HFFc6 (cell line): ENCODE measurements around the gene NPAS2. TPM values are rescaled to one million over a fixed set of nuclear protein-coding genes. Genes with fewer than 3 reads are reported as not detected.

Source experiments
- DNase-seq: peaks from one replicate; pipeline ENCODE4 v3.0.0-alpha.2; 2018
- H3K27ac Mint-ChIP-seq: 2 replicates; pipeline ENCODE4 v1.8.0; 2020; ENCODE audit warnings: mild to moderate bottlenecking, mixed read lengths
- H3K27me3 Mint-ChIP-seq: 2 replicates; pipeline ENCODE4 v1.8.0; 2021; ENCODE audit warnings: mild to moderate bottlenecking, moderate library complexity, mixed read lengths; ENCODE audit not compliant: insufficient read depth
- H3K36me3 Mint-ChIP-seq: 2 replicates; pipeline ENCODE4 v1.8.0; 2021; ENCODE audit warnings: low read depth, mixed read lengths
- H3K4me1 Mint-ChIP-seq: 2 replicates; pipeline ENCODE4 v1.8.0; 2020; ENCODE audit warnings: low read depth, mixed read lengths
- H3K4me3 Mint-ChIP-seq: 2 replicates; pipeline ENCODE4 v1.8.0; 2020; ENCODE audit warnings: mild to moderate bottlenecking, moderate library complexity, mixed read lengths
- H3K9me3 Mint-ChIP-seq: 2 replicates; pipeline ENCODE4 v1.8.0; 2020; ENCODE audit warnings: mild to moderate bottlenecking, mixed read lengths
- total RNA-seq, 6 experiments: library from RNA; stranded (reverse); fragmentation: NEBNext Ultra II Directional; extraction: Animal tissue kit (Norgen Biotek cat#: 25700); gene quantifications; 2 replicates in 1 of 6; 3 replicates in 5 of 6; pipeline ENCODE4 v1.2.3, GENCODE V29; 2021
- TF ChIP-seq, protein P1 (sequence below): fragments of 200-600 bp; sonication (generic); IDR thresholded peaks from 2 replicates; pipeline ENCODE4 v1.5.0; 2021; ENCODE audit warnings: antibody characterized with exemption, mild to moderate bottlenecking

The NPAS2 gene
- total RNA-seq, 6 experiments from 2014 or later, result 8.8 to 14.7 (median 9.3) TPM

DNA sequence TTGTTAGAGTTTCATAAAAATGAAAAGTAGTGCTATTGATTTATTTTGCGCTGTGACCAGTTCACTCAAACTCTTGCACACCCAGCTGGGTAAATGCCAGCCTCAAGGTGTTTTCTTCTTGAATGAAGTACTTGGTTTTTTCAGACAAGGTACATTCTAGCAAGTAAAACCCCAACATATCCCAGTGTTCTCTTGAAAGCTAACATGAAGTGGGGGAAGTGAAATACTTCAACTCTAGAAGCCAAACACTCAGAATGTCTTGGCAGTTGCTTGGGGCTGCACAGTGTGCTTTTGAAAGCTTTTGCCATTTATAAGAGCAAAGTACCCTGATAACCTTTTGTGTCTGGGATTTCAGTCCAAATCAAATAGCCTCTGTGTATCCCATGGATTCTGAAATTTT, 13.4 kb downstream of the NPAS2 start:
- Mint-ChIP-seq H3K27me3 (peaks cover 6% of the 10 kb centered on the region), H3K27ac (no peak overlapping the region), H3K36me3 (peaks cover 17% of the 10 kb centered on the region), H3K9me3 (peaks cover 7% of the 10 kb centered on the region), H3K4me1 (peaks cover 23% of the 10 kb centered on the region), H3K4me3 (no peak overlapping the region)
- TF ChIP-seq, protein P1, sequence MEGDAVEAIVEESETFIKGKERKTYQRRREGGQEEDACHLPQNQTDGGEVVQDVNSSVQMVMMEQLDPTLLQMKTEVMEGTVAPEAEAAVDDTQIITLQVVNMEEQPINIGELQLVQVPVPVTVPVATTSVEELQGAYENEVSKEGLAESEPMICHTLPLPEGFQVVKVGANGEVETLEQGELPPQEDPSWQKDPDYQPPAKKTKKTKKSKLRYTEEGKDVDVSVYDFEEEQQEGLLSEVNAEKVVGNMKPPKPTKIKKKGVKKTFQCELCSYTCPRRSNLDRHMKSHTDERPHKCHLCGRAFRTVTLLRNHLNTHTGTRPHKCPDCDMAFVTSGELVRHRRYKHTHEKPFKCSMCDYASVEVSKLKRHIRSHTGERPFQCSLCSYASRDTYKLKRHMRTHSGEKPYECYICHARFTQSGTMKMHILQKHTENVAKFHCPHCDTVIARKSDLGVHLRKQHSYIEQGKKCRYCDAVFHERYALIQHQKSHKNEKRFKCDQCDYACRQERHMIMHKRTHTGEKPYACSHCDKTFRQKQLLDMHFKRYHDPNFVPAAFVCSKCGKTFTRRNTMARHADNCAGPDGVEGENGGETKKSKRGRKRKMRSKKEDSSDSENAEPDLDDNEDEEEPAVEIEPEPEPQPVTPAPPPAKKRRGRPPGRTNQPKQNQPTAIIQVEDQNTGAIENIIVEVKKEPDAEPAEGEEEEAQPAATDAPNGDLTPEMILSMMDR, result no peak
- no peak for DNase-seq

- TF ChIP-seq, protein P1, result no peak
- no peak overlapping the region for H3K27ac Mint-ChIP-seq
- H3K9me3 Mint-ChIP-seq, result no peaks in the 10 kb centered on the region
- peaks cover 6% of the 10 kb centered on the region for H3K27me3 Mint-ChIP-seq
- DNase-seq, result no peak
- no peak overlapping the region for H3K4me3 Mint-ChIP-seq
- peaks cover 11% of the 10 kb centered on the region; the same call in 1 of the 2 replicates for H3K36me3 Mint-ChIP-seq
- peaks cover 23% of the 10 kb centered on the region for H3K4me1 Mint-ChIP-seq
Measured at GRCh38 chr2:100834221-100834620, 14.3 kb downstream of the NPAS2 start.

GRCh38 chr2:100835006-100835659, 15.2 kb downstream of the NPAS2 start:
- Mint-ChIP-seq H3K9me3 (no peaks in the 10 kb centered on the region), H3K27ac (no peak overlapping the region), H3K36me3 (peaks cover 11% of the 10 kb centered on the region; the same call in 1 of the 2 replicates), H3K27me3 (peaks cover 6% of the 10 kb centered on the region), H3K4me1 (peaks cover 23% of the 10 kb centered on the region), H3K4me3 (no peak overlapping the region)
- TF ChIP-seq, protein P1, result no peak
- no peak for DNase-seq

DNA sequence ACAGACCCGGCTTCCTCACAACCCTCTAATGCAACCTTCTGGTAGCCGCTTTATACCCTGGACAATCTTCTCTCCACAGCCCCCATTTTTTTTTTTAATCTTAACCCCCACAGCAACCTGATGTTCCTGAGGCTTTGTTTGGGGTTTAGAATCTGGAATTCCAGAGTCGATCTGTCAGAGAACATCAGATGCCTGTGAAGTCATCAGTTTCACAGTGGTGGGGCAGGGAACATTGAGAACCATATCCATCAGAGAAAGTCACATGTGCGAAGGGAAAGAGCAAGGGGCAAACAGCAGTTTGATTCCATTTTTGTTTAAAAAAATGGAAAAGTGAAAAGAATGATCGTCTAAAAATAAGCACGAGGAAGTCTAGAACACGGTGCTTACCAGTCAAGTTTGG, 20.6 kb downstream of the NPAS2 start:
- Mint-ChIP-seq H3K4me1 (peaks cover 14% of the 10 kb centered on the region), H3K9me3 (no peaks in the 10 kb centered on the region), H3K4me3 (no peak overlapping the region), H3K36me3 (peaks cover 11% of the 10 kb centered on the region; the same call in 1 of the 2 replicates), H3K27me3 (no peaks in the 10 kb centered on the region; the same call in 1 of the 2 replicates), H3K27ac (no peak overlapping the region)
- TF ChIP-seq, protein P1, result no peak
- no peak for DNase-seq

- H3K27me3 Mint-ChIP-seq, result no peaks in the 10 kb centered on the region; the same call in 1 of the 2 replicates
- H3K4me1 Mint-ChIP-seq, result peaks cover 14% of the 10 kb centered on the region
- H3K4me3 Mint-ChIP-seq, result no peak overlapping the region
- TF ChIP-seq, protein P1, result no peak
- no peak overlapping the region for H3K27ac Mint-ChIP-seq
- DNase-seq, result no peak
- H3K9me3 Mint-ChIP-seq, result no peaks in the 10 kb centered on the region
- H3K36me3 Mint-ChIP-seq, result no peaks in the 10 kb centered on the region
Measured at GRCh38 chr2:100842241-100842922, 22.4 kb downstream of the NPAS2 start.
